ENCODE results near the gene TBC1D22B.

DNA sequence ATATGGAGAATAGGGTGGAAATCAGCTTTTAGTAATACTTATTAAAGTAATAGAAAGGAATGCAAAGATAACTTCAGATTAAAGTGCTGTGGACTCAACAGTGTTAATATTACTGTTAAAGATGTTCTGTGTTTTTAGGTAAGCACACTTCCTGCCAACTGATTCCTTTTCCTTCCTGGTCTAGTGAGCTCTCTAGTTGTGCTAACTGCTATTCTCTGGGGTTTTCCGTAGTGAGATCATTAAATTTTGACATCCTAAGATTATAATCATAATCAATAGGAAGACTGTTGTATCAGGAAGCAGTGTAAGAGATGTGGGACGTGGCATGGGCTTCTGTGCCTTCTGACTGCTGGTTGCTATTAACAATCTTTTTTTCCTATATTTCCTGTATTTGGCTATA, 1.6 kb downstream of the TBC1D22B start:
- TF ChIP-seq ZNF462 (CRISPR knock-in tag; IDR thresholded peaks at IDR 0.05): no peak
- TF ChIP-seq, protein P1, sequence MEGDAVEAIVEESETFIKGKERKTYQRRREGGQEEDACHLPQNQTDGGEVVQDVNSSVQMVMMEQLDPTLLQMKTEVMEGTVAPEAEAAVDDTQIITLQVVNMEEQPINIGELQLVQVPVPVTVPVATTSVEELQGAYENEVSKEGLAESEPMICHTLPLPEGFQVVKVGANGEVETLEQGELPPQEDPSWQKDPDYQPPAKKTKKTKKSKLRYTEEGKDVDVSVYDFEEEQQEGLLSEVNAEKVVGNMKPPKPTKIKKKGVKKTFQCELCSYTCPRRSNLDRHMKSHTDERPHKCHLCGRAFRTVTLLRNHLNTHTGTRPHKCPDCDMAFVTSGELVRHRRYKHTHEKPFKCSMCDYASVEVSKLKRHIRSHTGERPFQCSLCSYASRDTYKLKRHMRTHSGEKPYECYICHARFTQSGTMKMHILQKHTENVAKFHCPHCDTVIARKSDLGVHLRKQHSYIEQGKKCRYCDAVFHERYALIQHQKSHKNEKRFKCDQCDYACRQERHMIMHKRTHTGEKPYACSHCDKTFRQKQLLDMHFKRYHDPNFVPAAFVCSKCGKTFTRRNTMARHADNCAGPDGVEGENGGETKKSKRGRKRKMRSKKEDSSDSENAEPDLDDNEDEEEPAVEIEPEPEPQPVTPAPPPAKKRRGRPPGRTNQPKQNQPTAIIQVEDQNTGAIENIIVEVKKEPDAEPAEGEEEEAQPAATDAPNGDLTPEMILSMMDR (conservative IDR thresholded peaks at IDR 0.05; ENCODE audit: low read depth in 2 of 2): no peak
- TF ChIP-seq ZNF331 (CRISPR knock-in tag; IDR thresholded peaks at IDR 0.05; ENCODE audit: low read depth): no peak
- TF ChIP-seq POLR2AphosphoS5 (IDR thresholded peaks at IDR 0.05; ENCODE audit: low read depth): no peak
- TF ChIP-seq EZH2phosphoT487 (IDR thresholded peaks at IDR 0.05; ENCODE audit: unreplicated experiment): no peak
